Right lobe of liver (tissue), 6 donors: Measurements from ENCODE around the gene MPDU1. TPM values are rescaled to one million over a fixed set of nuclear protein-coding genes. Genes with fewer than 3 reads are reported as not detected.

ENCODE experiments used
- ATAC-seq, 4 donors: fragments of 200-7000 bp; cut with Tn5 transposase; one replicate each; pipeline ENCODE4 v1.9.1; 2020; ENCODE audit warnings: mild to moderate bottlenecking in 4 of 4, moderate library complexity in 4 of 4
- DNase-seq, 3 donors: peaks; one replicate each; pipeline ENCODE4 v3.0.0-alpha.2; 2020
- H3K27ac ChIP-seq, 3 donors: fragments of 200-600 bp; one replicate each; pipeline ENCODE4 v1.8.0; 2022
- H3K27me3 ChIP-seq, 2 donors: fragments of 200-600 bp; one replicate each; pipeline ENCODE4 v1.8.0; 2022
- H3K36me3 ChIP-seq, 4 donors: fragments of 200-600 bp; sonication (generic) in 1 of 4; one replicate each; pipeline versions ENCODE4 v1.5.1 to v1.8.0; 2017 to 2022; ENCODE audit warnings: control low read depth in 1 of 4
- H3K4me1 ChIP-seq, 4 donors: fragments of 200-600 bp; sonication (generic) in 1 of 4; one replicate each; pipeline versions ENCODE4 v1.5.1 to v1.8.0; 2017 to 2022; ENCODE audit warnings: control low read depth in 1 of 4
- H3K4me3 ChIP-seq, 3 donors: fragments of 200-600 bp; one replicate each; pipeline ENCODE4 v1.8.0; 2022
- H3K9me3 ChIP-seq, 4 donors: fragments of 200-600 bp; sonication (generic) in 1 of 4; one replicate each; pipeline versions ENCODE4 v1.5.1 to v1.8.0; 2017 to 2022; ENCODE audit warnings: control low read depth in 1 of 4
- POLR2A ChIP-seq: fragments of 450-650 bp; IDR thresholded peaks from one replicate; pipeline ENCODE4 v1.6.1; 2017; ENCODE audit warnings: antibody characterized with exemption, mild to moderate bottlenecking
- whole genome bisulfite sequencing: methylation state at CpG from one replicate; pipeline ENCODE4 v1.1.6; 2018; ENCODE audit warnings: low coverage, low lambda C conversion rate; ENCODE audit not compliant: insufficient coverage; ENCODE audit errors: missing lambda C conversion rate; 5-methylcytosine and 5-hydroxymethylcytosine counted together
- intact Hi-C, 2 donors: fragments of 100-400 bp; cut with DNase I; formaldehyde crosslinking; loops; one replicate each; pipeline versions ENCODE4 v1.11.2 to v1.14.1; 2022
- total RNA-seq, 6 experiments: library from RNA; depleted of rRNA in 2 of 6; stranded (reverse); fragments of >200 nt in 2 of 6; fragmentation: NEBNext Ultra II Directional in 3 of 6; extraction: Animal tissue kit (Norgen Biotek cat#: 25700) in 3 of 6; gene quantifications; one replicate each; pipeline versions ENCODE4 v1.1.0 to v1.2.4, GENCODE V29; 2016 to 2023
- TF ChIP-seq, protein P1 (sequence below), 4 donors: fragments of 200-600 bp in 3 of 4; fragments of 450-650 bp in 1 of 4; IDR thresholded peaks; one replicate each; pipeline versions ENCODE4 v1.5.1 to v1.8.0; 2016 to 2022; ENCODE audit warnings: antibody characterized with exemption in 4 of 4, mild to moderate bottlenecking in 2 of 4
- donor health status: DM: no; HTN: yes; CAD: no.
- donor health status: DM: no; HTN: no; CAD: no.
- donor health status: DM: no; HTN: no; CAD: no.
- donor health status: DM: no; HTN: yes; CAD: no.
- donor health status: DM: no; HTN: yes; CAD: no.

The MPDU1 gene
- total RNA-seq, 6 experiments from 2014 or later: 54.2 to 199 (median 63.3) TPM

GRCh38 chr17:7606280-7606679 is 22.6 kb downstream of the MPDU1 start:
- Histone ChIP-seq H3K27ac (no peak overlapping the region), H3K27me3 (no peaks in the 10 kb centered on the region), H3K4me3 (no peak overlapping the region), H3K36me3 (peaks cover 4 to 45% (median 26%) of the 10 kb centered on the region in 4 donors), H3K4me1 (peaks cover 0 to 10% (median under 1%) of the 10 kb centered on the region in 4 donors), H3K9me3 (no peaks in the 10 kb centered on the region)
- DNase-seq (no peak), ATAC-seq (no peak)
- TF ChIP-seq, protein P1, sequence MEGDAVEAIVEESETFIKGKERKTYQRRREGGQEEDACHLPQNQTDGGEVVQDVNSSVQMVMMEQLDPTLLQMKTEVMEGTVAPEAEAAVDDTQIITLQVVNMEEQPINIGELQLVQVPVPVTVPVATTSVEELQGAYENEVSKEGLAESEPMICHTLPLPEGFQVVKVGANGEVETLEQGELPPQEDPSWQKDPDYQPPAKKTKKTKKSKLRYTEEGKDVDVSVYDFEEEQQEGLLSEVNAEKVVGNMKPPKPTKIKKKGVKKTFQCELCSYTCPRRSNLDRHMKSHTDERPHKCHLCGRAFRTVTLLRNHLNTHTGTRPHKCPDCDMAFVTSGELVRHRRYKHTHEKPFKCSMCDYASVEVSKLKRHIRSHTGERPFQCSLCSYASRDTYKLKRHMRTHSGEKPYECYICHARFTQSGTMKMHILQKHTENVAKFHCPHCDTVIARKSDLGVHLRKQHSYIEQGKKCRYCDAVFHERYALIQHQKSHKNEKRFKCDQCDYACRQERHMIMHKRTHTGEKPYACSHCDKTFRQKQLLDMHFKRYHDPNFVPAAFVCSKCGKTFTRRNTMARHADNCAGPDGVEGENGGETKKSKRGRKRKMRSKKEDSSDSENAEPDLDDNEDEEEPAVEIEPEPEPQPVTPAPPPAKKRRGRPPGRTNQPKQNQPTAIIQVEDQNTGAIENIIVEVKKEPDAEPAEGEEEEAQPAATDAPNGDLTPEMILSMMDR (IDR thresholded peaks at IDR 0.05): no peak
- no peak for TF ChIP-seq POLR2A
- WGBS: 95% methylated on average over 4 of the region's 4 CpGs
- intact Hi-C loops: no loop called here

GRCh38 chr17:7610641-7611040 is 27.0 kb downstream of the MPDU1 start:
- intact Hi-C loops: no loop called here
- no peak overlapping the region for H3K27ac ChIP-seq
- no peaks in the 10 kb centered on the region for H3K9me3 ChIP-seq
- no peak for TF ChIP-seq POLR2A
- TF ChIP-seq, protein P1 (IDR thresholded peaks at IDR 0.05): no peak
- peaks cover 0 to 4% (median 2%) of the 10 kb centered on the region in 4 donors for H3K36me3 ChIP-seq
- peaks cover 0 to 36% (median 9%) of the 10 kb centered on the region in 4 donors for H3K4me1 ChIP-seq
- no peak overlapping the region for H3K4me3 ChIP-seq
- WGBS: 100% methylated on average over 1 of the region's 2 CpGs
- no peaks in the 10 kb centered on the region for H3K27me3 ChIP-seq
- ATAC-seq: no peak
- no peak for DNase-seq

DNA sequence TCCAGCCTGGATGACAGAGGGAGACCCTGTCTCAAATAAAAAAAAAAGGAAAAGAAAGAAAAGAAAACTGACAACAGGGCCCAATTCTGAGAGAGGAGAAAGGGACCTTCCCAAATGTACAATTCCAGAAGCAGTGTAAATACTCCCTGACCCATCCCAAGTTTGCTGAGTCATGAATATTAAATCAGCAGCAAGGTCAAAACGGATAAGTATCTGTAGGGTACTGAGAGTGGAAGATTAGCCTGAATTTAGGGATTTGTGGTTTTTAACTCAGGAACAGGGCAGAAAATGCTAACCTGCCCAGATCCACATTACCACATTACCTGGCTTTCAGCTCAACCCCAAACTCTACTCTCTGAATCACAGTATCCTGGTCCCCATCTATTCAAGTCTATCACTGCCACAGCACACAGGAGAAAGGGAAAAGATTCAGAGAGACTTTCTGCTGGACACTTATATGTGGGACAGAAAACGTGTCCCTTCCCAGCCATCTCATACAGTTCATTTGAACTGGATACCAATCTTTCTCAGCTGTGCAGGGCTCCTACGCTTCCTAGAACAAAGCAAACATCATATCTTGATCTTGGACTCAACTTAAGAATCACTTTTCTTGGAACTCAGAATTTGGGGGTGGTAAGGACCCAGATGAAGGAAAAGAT is 28.1 kb downstream of the MPDU1 start:
- Histone ChIP-seq H3K4me1 (peaks cover 0 to 36% (median 9%) of the 10 kb centered on the region in 4 donors), H3K36me3 (no peaks in the 10 kb centered on the region), H3K9me3 (no peaks in the 10 kb centered on the region), H3K27me3 (no peaks in the 10 kb centered on the region), H3K27ac (peak overlapping the region in 1 of 3 donors; percentile 26), H3K4me3 (peak overlapping the region in 1 of 3 donors; percentile 1)
- no peak for TF ChIP-seq POLR2A
- TF ChIP-seq, protein P1 (IDR thresholded peaks at IDR 0.05): no peak
- DNase-seq (no peak), ATAC-seq (no peak)
- intact Hi-C loops: no loop called here
- WGBS: 35% methylated on average over 3 of the region's 3 CpGs

DNA sequence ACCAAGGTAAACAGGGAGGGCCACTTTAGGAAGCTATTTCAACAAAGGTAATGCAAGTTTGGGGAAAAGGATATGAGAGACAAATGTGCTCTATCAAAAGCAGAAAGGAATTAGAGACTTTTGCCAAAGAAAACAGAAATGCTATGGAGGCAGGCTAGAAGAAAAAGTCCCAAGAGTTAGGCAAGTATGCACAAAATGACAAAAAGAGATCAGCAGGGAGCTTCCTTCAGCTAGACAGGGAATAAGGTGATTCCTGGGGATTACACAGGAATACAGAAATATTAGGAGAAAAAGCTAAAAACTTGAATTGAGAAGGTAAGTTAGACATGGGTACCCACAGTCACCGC is 28.6 kb downstream of the MPDU1 start:
- no peak for ATAC-seq
- Histone ChIP-seq H3K4me3 (peak overlapping the region in 1 of 3 donors; percentile 1), H3K4me1 (peaks cover 0 to 36% (median 9%) of the 10 kb centered on the region in 4 donors), H3K36me3 (no peaks in the 10 kb centered on the region), H3K9me3 (no peaks in the 10 kb centered on the region), H3K27me3 (no peaks in the 10 kb centered on the region), H3K27ac (peak overlapping the region in 1 of 3 donors; percentile 26)
- 86% methylated on average over 1 of the region's 1 CpG for WGBS
- TF ChIP-seq, protein P1 (IDR thresholded peaks at IDR 0.05): no peak
- no peak for TF ChIP-seq POLR2A
- intact Hi-C loops: no loop called here
- DNase-seq: no peak
